Stimulated activated CD8-positive, alpha-beta memory T cell treated with anti-CD3 and anti-CD28 coated beads, Interleukin-7, amount 100 ng/mL, for 4 hours (primary cell): ENCODE data around the gene SPATA32.
A peak's percentile ranks its signal among the peaks of the same experiment; 100 is the strongest.

Source experiments
- DNase-seq, 2 donors: peaks; one replicate each; pipeline ENCODE4 v3.0.0-alpha.2; 2020; ENCODE audit warnings: low read depth in 2 of 2

The SPATA32 gene

GRCh38 chr17:45228763-45229539 lies 32.9 kb downstream of the SPATA32 start:
- DNase-seq: peak; percentile 71 to 78

GRCh38 chr17:45227926-45228762 lies 33.8 kb downstream of the SPATA32 start:
- DNase-seq: no peak

GRCh38 chr17:45227101-45227925 lies 34.6 kb downstream of the SPATA32 start:
- DNase-seq: no peak

DNA sequence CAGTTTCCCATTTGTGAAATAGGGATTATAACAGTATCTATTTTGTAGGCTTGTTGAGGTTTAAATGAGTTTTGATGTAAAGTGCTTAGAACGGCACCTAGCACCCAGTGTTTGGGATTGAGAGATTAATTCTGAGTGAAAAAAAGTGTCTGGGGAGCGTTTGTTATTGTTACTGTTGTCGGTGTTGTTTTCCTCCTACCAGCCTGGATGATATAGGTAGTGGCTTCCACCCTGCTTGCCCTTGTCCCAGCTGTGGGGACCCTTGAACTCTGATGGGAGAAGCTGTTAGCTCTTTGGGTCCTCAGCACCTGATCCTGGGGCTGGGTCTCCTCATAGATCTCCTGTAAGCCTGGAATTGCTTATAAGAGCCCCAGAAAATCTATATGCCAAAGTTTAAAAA lies 35.3 kb downstream of the SPATA32 start:
- DNase-seq: no peak

DNA sequence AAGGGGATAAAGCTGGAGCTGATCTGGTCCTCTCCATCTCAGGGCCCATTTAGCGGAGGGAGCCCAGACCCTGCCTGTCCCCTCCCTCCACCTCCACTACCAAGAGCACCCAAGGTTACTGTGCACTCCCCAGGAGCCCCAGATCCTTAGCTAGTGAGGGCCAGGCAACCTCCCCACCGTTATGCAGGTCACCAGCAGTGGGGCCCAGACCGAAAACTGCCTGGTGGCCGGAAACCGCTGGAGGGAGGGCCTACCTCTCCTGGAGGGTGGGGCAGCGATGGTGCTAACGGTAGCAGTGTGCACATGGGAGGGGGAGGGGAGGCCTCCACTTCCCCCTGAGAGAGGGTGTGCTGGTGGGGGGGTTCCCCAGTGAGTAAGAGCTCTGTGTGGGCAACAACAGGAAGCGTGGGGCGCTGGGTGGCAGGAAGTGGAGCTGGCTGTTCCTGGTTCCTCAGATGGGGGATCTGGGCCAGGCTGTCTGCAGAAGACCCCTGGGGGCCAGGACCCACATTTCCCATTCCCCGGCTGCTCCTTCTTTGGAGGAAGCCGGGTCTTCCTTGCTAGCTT lies 35.8 kb downstream of the SPATA32 start:
- peak; percentile 94 to 97 for DNase-seq

DNA sequence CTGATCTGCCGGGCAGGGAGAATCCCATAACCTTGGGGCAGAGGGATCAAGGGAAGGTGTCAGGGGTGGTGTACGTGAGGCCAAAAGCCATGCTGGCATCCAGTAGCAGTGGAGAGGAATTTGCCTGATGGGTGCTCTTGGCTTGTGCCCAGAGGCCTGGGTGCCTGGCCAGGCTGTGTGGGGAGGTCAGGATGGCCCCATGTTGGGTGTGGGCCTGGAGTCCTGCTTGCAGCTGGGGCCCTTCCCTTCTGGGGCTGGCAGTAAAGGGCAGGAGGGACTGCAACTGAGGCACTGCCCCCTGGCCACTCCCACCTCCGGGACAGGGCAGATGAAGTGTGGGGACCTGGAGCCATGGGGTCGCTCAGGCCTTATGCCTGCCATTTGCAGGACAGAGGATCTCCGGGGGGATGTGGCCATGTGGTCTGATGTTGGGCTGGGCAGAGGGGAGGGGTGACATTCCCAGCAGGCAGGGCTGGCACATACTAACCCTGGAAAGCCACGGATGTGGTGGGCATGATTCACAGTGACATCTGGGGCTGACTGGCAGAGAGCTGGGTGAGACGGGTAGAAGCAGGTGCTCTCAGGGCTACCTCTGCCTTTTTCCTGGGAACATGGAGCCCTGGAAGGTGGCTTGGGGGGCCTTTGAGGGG lies 36.7 kb downstream of the SPATA32 start:
- peak in 1 of 2 donors; percentile 42 for DNase-seq

DNA sequence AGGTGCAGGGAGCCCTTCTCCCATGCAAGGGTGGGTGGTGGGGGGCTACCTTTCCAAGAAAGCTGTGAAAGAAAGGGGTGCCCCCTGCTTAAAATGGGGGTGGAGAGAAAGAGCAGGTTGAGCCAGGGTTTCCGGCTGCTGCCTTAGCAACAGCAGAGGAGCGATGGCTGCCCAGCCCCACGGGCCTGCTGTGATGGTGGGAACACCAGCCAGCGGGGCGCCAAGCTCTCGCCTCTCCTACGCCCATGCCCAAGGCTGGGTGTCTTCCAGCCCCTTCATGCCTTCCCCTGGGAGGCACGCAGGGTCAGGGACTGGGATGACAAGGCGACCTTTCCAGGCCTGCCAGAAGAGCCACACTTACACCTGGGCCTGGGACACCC lies 37.2 kb downstream of the SPATA32 start:
- DNase-seq: no peak

DNA sequence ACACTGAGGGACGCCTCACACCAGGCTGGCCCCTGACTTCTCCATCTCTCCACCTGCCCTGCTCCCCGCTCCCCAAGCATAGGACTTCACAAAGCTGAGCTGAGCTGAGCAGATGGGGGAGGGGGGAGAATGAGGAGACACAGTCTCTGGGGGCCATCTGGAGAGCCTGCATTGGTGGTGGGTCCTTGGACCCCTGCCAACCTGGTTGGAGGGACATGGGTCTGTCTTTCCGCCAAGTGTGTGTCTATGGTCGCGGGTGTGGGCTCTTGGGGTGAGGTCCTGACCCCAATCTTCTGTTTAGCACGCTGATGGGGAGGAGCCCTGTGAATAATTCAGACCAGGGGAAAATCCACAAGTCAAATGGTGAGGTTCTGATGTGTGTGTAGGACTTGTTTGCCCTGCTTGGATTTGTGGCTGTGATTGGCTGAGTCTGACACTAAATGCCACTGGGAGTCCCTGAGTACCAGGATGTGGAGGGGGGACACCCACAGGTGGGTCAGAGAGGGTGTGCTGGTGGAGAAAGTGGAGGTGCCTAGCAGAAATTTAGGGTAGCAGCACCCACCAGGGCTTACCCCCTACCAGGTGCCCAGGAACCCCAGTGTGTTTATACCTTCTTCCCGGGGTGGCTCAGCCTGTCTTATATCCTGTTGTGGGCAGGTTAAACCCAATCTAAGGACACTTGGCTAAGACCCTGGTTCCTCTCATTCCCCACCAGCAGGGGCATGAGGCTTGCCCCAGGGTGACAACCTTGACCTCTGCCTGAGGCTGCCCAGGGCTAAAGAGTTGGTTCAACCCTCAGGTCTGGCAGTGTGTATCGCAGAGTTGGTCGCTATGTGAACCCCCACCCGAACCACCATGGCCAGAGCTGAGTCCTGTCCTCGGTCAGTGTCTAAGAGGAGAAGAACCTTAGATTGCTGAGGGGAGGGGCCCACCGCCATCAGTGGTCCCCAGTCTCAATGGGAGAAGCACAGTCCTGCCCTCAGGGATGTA lies 38.1 kb downstream of the SPATA32 start:
- DNase-seq: no peak

GRCh38 chr17:45222996-45223538 lies 38.8 kb downstream of the SPATA32 start:
- DNase-seq: no peak

DNA sequence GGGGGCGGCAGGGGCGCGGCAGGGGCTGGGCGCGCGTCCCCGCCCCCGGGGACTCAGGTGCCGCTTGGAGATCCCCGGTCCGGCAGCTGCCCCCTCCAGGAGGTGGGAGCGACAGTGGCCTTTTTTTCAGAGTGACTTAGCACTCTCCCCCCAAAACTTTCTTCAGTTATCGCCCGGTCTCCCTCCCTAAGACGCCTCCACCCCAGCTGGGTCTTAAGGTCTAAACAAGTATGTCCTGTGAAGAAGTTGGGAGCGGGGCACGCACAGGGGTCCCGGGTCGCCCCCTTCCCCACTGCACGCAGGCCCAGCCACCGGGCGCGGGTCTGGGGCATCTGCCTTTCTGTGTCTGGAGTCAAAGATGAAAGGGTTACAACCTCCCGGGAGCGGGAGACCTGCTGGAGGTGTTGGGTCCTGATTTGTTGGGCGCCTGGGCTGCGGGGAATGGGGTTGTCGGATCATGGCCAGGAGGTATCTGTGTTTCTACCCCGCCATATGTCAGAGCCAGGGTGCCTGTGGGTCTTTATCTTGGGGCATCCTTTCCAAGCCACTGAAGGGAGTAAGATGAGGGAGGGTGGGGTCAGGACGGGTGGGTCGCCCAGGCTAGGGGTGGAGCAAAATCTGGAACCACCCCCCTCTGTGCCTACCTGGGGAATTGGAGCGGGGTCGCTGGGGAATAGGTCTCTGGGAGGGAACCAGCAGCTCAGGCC lies 39.5 kb downstream of the SPATA32 start:
- DNase-seq: no peak

- DNase-seq: no peak
Measured at GRCh38 chr17:45222014-45222288, 39.9 kb downstream of the SPATA32 start.

DNA sequence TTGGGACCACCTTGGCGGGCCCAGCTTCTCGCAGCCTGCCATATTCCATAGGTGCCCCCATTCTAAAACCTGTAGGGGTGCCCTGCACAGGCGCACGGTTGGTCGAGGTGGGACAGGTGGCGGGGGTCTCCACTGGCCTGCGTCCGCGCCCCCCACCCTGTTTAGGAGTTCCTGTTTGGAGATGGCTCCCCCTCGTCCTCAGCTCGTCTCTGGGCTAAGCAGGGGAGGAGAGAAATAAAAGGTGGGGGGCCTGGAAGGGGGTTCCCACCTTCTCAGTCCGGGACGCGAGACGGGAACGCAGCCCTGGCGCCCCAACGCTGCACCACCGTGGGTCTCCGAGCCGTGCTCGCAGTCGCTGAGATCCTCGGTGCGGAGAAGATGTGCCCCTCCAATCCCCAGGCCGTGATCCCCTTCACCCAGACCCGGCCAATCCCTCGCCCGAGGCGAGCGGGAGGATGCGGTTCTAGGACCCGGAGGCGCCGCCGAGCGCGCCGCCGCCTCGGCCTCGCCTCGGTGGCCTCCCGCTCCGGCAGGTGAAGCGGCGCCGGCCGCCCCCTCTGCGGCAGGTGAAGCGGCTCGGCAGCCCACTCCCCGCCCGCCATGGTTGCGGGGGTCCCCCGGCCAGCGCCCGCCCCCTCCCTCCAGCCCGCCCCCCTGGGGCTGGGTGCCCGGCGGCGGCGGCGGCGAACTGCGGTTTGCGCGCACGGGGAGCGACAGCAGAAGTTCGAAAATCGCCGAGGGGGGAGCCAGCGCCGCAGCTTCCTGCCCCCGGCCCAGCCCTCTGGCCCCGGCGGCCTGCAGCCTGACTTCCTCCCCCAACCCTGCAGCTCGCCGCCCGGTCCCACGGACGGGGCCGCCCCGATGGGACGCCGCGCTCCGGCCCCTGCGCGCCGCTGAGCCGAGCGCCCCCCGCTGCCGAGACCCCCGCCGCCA lies 40.5 kb downstream of the SPATA32 start, which contains the start of gene FMNL1:
TSS of gene FMNL1 (plus strand) at position 805 of the 933 bp plus-strand sequence. CDS start 240 bp downstream, outside the sequence.
- peak in 1 of 2 donors; percentile 59 for DNase-seq

DNA sequence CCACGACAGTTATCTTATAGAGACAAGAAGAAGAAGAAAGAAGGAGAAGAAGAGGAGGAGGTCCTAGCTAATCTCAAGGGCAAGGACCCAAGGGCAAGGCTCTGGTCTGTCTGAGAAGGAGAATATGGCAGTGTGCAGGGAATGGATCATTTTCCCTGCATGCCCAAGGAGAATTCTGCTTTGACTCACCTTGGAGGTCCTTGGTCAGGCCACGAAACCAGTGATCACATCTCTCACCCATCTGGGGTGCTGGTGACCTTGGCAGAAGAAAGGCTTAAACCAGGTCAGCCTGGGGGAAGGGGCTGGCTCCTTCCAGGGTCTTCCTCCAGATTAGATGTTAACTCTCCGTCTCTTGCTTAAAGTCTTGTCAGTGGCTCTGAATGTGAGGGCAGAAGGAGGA lies 41.8 kb downstream of the SPATA32 start:
- no peak for DNase-seq

DNA sequence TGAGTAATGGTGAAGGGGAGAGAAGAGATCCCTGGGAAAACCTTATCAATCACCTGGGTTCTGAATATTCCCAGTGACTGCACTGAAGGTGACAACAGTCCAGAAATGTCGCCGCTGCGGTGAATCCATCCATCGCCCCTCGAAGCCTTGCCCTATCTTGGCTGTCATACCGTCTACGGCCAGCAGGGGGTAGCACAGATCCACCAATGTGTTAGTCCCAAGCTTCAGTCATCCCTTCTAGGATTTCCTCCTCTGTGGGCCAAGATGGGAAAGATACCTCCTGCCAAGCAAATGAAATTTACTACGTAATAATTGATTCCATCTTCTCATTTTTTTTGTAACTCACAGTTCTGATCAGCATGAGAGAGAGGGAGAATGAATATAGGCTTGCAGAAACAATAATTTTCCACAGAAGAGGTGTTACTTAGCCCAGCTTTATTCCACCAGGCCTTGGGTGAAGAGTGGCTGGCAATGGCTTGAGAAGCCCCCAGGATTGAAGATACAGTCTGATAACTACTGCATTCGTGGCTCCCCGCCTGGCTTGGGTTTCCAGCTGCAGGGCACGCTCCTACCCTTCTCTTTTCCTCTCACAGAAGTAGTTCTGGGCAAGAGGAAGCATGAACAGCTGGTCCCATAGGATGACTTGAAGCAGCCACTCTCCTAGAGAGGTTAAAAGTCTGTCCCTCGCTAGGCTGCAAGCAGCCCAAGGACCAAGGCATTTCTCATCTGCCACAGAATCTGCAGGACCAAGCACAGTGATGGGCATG lies 42.8 kb downstream of the SPATA32 start:
- DNase-seq: peak; percentile 66 to 84
